GM12875 (cell line): Measurements from ENCODE around the gene VPS25.

Experiments
- H3K4me3 ChIP-seq: one replicate; pipeline ENCODE4 v1.5.1; 2011; ENCODE audit warnings: low read depth, low read length, control low read depth
- TF ChIP-seq, protein P1 (sequence below): IDR thresholded peaks from 2 replicates; pipeline ENCODE4 v1.5.1; 2011; ENCODE audit warnings: low read depth, mild to moderate bottlenecking, control low read depth, inconsistent platforms, low read length, moderate library complexity, borderline replicate concordance; ENCODE audit not compliant: insufficient read depth

The VPS25 gene

DNA sequence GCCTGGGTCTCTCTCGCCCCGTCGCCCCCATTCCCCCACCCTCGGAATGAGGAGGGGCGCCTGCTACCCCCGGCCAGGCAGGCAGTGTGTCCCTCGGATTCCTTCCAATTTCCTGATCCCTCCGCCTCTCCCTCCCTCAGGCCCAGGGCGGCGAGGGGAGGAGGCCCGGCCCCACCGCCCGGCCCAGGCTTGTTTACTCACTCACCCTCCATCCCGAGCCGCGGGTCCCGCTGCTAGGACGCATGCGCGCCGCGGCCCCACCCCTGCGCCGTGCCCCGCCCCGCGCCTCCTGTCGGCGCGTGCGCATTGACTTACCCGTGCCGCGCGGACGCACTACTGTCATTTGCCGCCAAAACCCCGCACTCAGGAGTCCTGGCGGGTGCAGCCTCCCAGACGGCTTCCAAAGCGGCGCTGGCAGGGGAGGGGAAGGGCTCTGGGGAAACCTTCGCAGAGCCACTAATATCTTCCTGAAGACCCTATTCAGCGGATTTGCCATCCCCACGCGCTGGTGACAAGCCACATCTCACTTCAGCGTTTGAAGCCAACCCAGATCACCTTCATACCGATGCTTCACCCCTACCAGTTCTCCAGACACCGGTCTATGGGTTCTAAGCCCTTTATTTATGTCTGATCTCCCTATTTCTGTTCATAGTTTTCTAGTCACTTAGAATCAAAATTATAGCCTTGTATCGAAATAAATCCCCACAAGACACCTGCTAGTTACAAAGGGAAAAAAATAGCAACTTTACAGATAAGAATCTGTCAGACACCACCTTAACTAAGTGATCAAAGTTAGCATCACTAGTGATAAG is 28.2 kb upstream of the VPS25 start, which contains the start of gene EZH1:
EZH1 (minus strand) TSS at position 235 of the 812 bp plus-strand sequence. CDS start 16,099 bp downstream, outside the sequence.
- H3K4me3 ChIP-seq: peak within 1 kb of the TSS; percentile 68
- TF ChIP-seq, protein P1, sequence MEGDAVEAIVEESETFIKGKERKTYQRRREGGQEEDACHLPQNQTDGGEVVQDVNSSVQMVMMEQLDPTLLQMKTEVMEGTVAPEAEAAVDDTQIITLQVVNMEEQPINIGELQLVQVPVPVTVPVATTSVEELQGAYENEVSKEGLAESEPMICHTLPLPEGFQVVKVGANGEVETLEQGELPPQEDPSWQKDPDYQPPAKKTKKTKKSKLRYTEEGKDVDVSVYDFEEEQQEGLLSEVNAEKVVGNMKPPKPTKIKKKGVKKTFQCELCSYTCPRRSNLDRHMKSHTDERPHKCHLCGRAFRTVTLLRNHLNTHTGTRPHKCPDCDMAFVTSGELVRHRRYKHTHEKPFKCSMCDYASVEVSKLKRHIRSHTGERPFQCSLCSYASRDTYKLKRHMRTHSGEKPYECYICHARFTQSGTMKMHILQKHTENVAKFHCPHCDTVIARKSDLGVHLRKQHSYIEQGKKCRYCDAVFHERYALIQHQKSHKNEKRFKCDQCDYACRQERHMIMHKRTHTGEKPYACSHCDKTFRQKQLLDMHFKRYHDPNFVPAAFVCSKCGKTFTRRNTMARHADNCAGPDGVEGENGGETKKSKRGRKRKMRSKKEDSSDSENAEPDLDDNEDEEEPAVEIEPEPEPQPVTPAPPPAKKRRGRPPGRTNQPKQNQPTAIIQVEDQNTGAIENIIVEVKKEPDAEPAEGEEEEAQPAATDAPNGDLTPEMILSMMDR: no peak

DNA sequence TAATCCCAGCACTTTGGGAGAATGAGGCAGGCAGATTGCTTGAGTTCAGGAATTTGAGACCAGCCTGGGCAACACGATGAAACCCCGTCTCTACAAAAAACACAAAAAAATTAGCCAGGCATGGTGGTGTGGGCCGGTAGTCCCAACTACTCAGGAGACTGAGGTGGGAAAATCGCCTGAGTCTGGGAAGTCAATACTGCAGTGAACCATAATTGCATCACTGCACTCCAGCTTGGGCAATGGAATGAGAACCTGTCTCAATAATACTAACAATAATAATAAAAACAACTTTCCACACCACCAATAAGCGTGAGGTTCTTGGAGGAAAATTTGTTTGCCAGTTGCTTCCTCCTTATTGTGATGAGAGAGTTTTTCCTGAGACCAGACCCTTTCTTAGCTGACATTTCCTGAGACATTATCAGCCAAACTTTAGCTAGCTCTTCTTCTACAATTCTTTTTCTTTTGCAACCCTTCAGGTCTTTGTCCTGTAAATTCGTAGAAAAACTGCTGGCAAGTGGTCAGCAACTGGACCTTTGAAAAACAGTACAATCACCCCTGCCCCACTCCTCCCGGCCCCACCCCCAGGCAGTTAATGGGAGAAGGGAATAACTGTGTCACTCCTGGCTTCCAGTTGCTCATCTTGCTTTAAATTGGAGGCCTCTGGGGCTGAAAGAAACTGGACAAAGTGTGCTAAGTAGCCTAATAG is 24.9 kb upstream of the VPS25 start:
- H3K4me3 ChIP-seq: no peak overlapping the region
- TF ChIP-seq, protein P1: no peak

DNA sequence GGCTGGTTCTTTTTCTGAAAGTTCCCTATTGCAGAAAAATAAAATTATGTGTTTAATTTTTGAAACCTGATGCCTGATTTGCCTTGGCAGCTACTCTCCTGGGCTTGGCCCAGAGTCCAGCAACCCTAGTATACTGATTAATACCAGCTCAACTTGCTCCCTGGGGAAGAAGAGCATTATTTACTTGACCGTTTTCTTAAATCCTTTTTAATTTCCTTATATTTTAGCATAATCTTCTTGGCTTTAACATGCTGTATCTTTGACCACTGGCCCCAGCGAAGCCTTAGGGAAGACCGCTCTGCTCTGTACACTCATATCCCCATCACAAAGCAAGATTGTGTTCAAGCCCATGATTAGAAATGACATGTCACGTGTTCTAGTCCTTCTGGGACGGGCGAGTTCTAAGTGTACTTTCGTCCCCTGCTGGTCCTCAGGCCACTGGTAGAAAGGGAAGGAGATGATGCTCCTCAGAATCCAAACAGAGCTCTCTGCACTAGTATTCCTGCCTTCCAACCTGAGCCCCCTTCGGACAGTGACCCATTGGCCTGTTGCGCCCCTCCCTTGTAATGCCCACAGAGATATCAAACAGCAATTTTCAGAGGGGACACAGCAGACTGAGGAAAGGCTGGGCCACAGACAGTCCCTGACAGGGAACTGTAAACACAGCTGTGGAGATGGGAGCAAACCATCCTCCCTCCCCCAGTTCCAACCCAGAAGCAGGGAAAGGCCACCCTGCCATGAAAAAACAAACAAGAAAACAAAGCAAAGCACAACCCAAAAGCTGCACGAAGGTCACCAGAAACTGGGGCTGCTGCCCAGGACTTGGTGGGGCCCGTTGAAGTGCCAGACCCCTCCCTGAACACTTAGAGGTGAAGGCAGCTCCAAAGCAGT is 24.1 kb upstream of the VPS25 start:
- TF ChIP-seq, protein P1: no peak

DNA sequence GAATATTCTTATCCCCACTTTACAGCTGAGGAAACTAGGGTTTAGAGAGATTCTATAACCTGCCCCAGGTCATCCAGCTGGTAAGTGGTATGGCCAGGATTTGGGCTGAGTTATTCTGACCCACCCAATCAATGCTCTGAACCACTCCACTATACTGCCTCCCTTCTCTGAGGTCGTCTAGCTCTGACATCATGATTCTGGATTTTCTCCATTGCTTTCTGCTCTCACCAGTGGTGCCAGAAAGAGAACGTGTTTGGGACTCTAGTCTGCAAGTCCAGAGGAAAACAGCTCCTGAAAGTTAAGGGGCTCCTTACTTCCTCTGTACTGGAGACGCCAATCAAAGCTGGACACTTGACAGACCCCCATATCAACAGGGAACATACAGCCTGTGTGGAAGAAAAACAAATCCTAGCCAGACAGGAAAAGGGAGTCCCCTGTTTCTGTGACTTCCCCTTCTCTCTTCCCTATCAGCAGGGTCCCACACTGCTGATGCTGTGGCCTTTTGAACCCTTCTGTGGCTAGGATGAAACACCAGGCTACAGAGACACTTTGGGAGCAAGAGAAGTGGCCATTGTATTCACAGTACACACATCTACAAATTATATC is 22.4 kb upstream of the VPS25 start:
- TF ChIP-seq, protein P1: no peak
- no peak overlapping the region for H3K4me3 ChIP-seq

More for the DNA sequence above, 24.1 kb upstream of the VPS25 start:
- no peak overlapping the region for H3K4me3 ChIP-seq

DNA sequence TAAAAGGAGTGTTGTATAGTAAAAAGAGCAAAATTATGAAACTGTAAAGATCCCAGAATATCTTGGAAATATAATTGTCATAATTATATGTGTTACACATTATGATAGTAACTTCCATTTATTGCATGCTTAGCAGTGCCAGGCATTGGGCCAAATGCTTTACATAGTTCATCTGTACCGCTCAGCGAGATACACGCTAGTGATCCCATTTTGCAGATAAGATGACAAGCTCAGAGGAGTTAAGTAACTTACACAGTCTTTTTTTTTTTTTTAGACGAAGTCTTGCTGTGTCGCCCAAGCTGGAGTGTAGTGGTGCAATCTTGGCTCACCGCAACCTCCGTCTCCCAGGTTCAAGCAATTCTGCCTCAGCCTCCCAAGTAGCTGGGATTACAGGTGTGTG is 21.6 kb upstream of the VPS25 start:
- TF ChIP-seq, protein P1: no peak
- no peak overlapping the region for H3K4me3 ChIP-seq

DNA sequence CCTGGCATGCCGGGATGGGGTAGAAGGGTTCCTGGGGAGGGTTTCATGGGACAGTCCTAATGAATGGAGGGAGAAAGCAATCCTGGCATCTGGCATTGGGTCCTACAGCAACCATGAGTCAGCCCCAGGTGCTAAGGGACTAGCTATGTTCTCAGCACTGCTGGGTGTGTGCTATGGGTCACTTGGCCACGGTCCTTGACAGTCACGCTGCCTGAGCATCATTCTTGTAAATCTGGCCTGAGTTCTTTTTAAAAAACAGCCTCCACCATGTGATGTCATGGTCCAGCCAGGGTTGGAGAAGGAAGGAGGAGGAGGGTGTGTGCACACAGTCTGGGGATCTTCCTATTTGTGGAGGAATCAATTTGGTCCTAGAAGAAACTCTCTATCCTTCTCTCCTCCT is 18.5 kb upstream of the VPS25 start:
- no peak overlapping the region for H3K4me3 ChIP-seq
- TF ChIP-seq, protein P1: no peak
